IMR-90 (cell line): ENCODE data around the gene SLC39A8. TPM values are rescaled to one million over a fixed set of nuclear protein-coding genes. Genes with fewer than 3 reads are reported as not detected.

Source experiments
- ATAC-seq: fragments of 200-7000 bp; cut with Tn5 transposase; 2 replicates; pipeline ENCODE4 v1.9.1; 2020; ENCODE audit warnings: low read depth, mild to moderate bottlenecking, moderate library complexity
- BruUV-seq: library from RNA; stranded (reverse); fragments of 400-500 nt; replicated peaks from 2 replicates; lab custom pipeline; 2021; lab: Mats Ljungman, UMichigan
- CTCF ChIA-PET: fragments of 300-600 bp; formaldehyde crosslinking; extraction: SDS; loops from one replicate; lab custom pipeline; 2021; ENCODE audit warnings: antibody characterized with exemption; lab: Yijun Ruan, JAX
- POLR2A ChIA-PET: fragments of 300-600 bp; sonication (Branson Sonifier 250); formaldehyde crosslinking; loops from one replicate; lab custom pipeline; 2022; ENCODE audit warnings: antibody characterized with exemption; ENCODE audit not compliant: unreplicated experiment; lab: Charles Lee
- DNase-seq: peaks from one replicate; pipeline ENCODE4 v3.0.0; 2013
- H2AFZ ChIP-seq: replicated peaks from 2 replicates; pipeline ENCODE3; 2013; ENCODE audit warnings: low read length, mild to moderate bottlenecking; ENCODE audit not compliant: poor library complexity
- H2AK5ac ChIP-seq: 2 replicates; pipeline ENCODE4 v1.6.1; 2013; ENCODE audit warnings: low read depth, low read length, inconsistent platforms
- H2AK9ac ChIP-seq: replicated peaks from 2 replicates; pipeline ENCODE3; 2013; ENCODE audit warnings: mild to moderate bottlenecking, low read depth, low read length, moderate library complexity; ENCODE audit not compliant: poor library complexity
- H2BK120ac ChIP-seq: 2 replicates; pipeline ENCODE4 v1.6.1; 2013; ENCODE audit warnings: low read depth, low read length, inconsistent platforms
- H2BK15ac ChIP-seq: 3 replicates; pipeline ENCODE4 v1.6.1; 2013; ENCODE audit warnings: low read depth, low read length, inconsistent platforms
- H2BK20ac ChIP-seq: 2 replicates; pipeline ENCODE4 v1.6.1; 2013; ENCODE audit warnings: low read depth, mild to moderate bottlenecking, inconsistent platforms, low read length, moderate library complexity
- H2BK5ac ChIP-seq: 2 replicates; pipeline ENCODE4 v1.6.1; 2013; ENCODE audit warnings: mild to moderate bottlenecking, low read depth, low read length, inconsistent platforms; ENCODE audit not compliant: poor library complexity, severe bottlenecking
- H3K14ac ChIP-seq: replicated peaks from 2 replicates; pipeline ENCODE4 v1.6.1; 2013; ENCODE audit warnings: low read depth, low read length, inconsistent platforms
- H3K18ac ChIP-seq: 2 replicates; pipeline ENCODE4 v1.6.1; 2013; ENCODE audit warnings: low read depth, low read length, control low read depth
- H3K23ac ChIP-seq: 2 replicates; pipeline ENCODE4 v1.6.1; 2013; ENCODE audit warnings: low read depth, low read length, inconsistent platforms
- H3K27ac ChIP-seq: 2 replicates; pipeline ENCODE4 v1.5.1; 2013; ENCODE audit warnings: mild to moderate bottlenecking, control low read depth, low read length; ENCODE audit not compliant: insufficient read depth
- H3K27me3 ChIP-seq: 2 replicates; pipeline ENCODE4 v1.6.1; 2013; ENCODE audit warnings: low read length; ENCODE audit not compliant: control insufficient read depth, insufficient read depth
- H3K36me3 ChIP-seq: 2 replicates; pipeline ENCODE4 v1.6.1; 2013; ENCODE audit warnings: low read length, mixed read lengths; ENCODE audit not compliant: control insufficient read depth, insufficient read depth
- H3K4ac ChIP-seq: 2 replicates; pipeline ENCODE4 v1.6.1; 2013; ENCODE audit warnings: low read depth, low read length, inconsistent platforms
- H3K4me1 ChIP-seq: 2 replicates; pipeline ENCODE4 v1.6.1; 2013; ENCODE audit warnings: low read length, mixed read lengths; ENCODE audit not compliant: control insufficient read depth, insufficient read depth
- H3K4me2 ChIP-seq: 2 replicates; pipeline ENCODE4 v1.6.1; 2013; ENCODE audit warnings: low read depth, mild to moderate bottlenecking, control low read depth, low read length, moderate library complexity
- H3K4me3 ChIP-seq: 2 replicates; pipeline ENCODE4 v1.5.1; 2013; ENCODE audit warnings: low read depth, mild to moderate bottlenecking, control low read depth, low read length, moderate library complexity; ENCODE audit not compliant: insufficient read depth
- H3K56ac ChIP-seq: 2 replicates; pipeline ENCODE4 v1.6.1; 2013; ENCODE audit warnings: low read length, inconsistent platforms; ENCODE audit not compliant: insufficient read depth; ENCODE audit errors: extremely low read depth
- H3K79me1 ChIP-seq, 2 experiments: 2 replicates each; pipeline ENCODE4 v1.6.1; 2013; ENCODE audit warnings: low read length in 2 of 2, inconsistent platforms in 1 of 2, low read depth in 1 of 2
- H3K9ac ChIP-seq: 2 replicates; pipeline ENCODE4 v1.6.1; 2013; ENCODE audit warnings: low read depth, low read length, control low read depth
- H3K9me1 ChIP-seq: 2 replicates; pipeline ENCODE4 v1.6.1; 2013; ENCODE audit warnings: low read length, inconsistent platforms; ENCODE audit not compliant: insufficient read depth
- H3K9me3 ChIP-seq: 2 replicates; pipeline ENCODE4 v1.6.1; 2013; ENCODE audit warnings: low read length; ENCODE audit not compliant: control insufficient read depth, insufficient read depth
- H4K20me1 ChIP-seq: 2 replicates; pipeline ENCODE4 v1.6.1; 2013; ENCODE audit warnings: low read length, inconsistent platforms; ENCODE audit not compliant: insufficient read depth
- H4K5ac ChIP-seq: 2 replicates; pipeline ENCODE4 v1.6.1; 2013; ENCODE audit warnings: mild to moderate bottlenecking, low read depth, low read length, control low read depth
- H4K8ac ChIP-seq, 2 experiments: 2 replicates each; pipeline ENCODE4 v1.6.1; 2013; ENCODE audit warnings: low read depth in 2 of 2, low read length in 2 of 2, control low read depth in 1 of 2, inconsistent platforms in 1 of 2
- H4K91ac ChIP-seq: 2 replicates; pipeline ENCODE4 v1.6.1; 2013; ENCODE audit warnings: low read depth, low read length, inconsistent platforms; ENCODE audit not compliant: insufficient read depth
- BHLHE40 ChIP-seq: fragments of 150-350 bp; IDR thresholded peaks from 2 replicates; pipeline ENCODE4 v1.6.1; 2016; ENCODE audit warnings: mild to moderate bottlenecking, low read depth, low read length
- CEBPB ChIP-seq: IDR thresholded peaks from 2 replicates; pipeline ENCODE4 v1.6.1; 2012; ENCODE audit warnings: low read depth, low read length, improper control_type of control experiment
- CHD1 ChIP-seq: IDR thresholded peaks from 2 replicates; pipeline ENCODE4 v1.6.1; 2012; ENCODE audit warnings: low read depth, low read length, improper control_type of control experiment
- FOS ChIP-seq: fragments of 150-350 bp; IDR thresholded peaks from 2 replicates; pipeline ENCODE4 v1.6.1; 2016; ENCODE audit warnings: low read depth, low read length
- MAFK ChIP-seq: IDR thresholded peaks from 2 replicates; pipeline ENCODE4 v1.6.1; 2012; ENCODE audit warnings: low read depth, low read length, improper control_type of control experiment
- MAZ ChIP-seq: IDR thresholded peaks from 2 replicates; pipeline ENCODE4 v1.6.1; 2012; ENCODE audit warnings: low read depth, mild to moderate bottlenecking, low read length, improper control_type of control experiment, moderate library complexity, borderline replicate concordance
- MXI1 ChIP-seq: IDR thresholded peaks from 2 replicates; pipeline ENCODE4 v1.6.1; 2012; ENCODE audit warnings: low read depth, mild to moderate bottlenecking, low read length, moderate library complexity, borderline replicate concordance
- NFE2L2 ChIP-seq: fragments of 150-350 bp; IDR thresholded peaks from 2 replicates; pipeline ENCODE4 v1.6.1; 2016; ENCODE audit warnings: low read depth, mild to moderate bottlenecking, low read length
- POLR2A ChIP-seq: IDR thresholded peaks from 2 replicates; pipeline ENCODE4 v1.6.1; 2012; ENCODE audit warnings: mild to moderate bottlenecking, low read depth, low read length
- RAD21 ChIP-seq: IDR thresholded peaks from 2 replicates; pipeline ENCODE4 v1.6.1; 2012; ENCODE audit warnings: low read length, improper control_type of control experiment
- RCOR1 ChIP-seq: IDR thresholded peaks from 2 replicates; pipeline ENCODE4 v1.6.1; 2012; ENCODE audit warnings: mild to moderate bottlenecking, low read length, improper control_type of control experiment; ENCODE audit not compliant: insufficient replicate concordance
- RFX5 ChIP-seq: IDR thresholded peaks from 2 replicates; pipeline ENCODE4 v1.8.0; 2012; ENCODE audit warnings: low read depth, mild to moderate bottlenecking, low read length, moderate library complexity
- SMC3 ChIP-seq: fragments of 150-350 bp; IDR thresholded peaks from 2 replicates; pipeline ENCODE4 v1.6.1; 2016; ENCODE audit warnings: low read depth, mild to moderate bottlenecking, antibody characterized with exemption, low read length, moderate library complexity
- WGBS, 2 experiments: methylation state at CpG; one replicate each; pipeline versions ENCODE4 v1.1.5 to v1.1.7; 2013; ENCODE audit warnings: missing lambda C conversion rate in 2 of 2; ENCODE audit not compliant: insufficient read length in 1 of 2; ENCODE audit errors: extremely low coverage in 2 of 2; 5-methylcytosine and 5-hydroxymethylcytosine counted together
- dilution Hi-C: fragments of 300-500 bp; cut with HindIII; formaldehyde crosslinking; loops from one replicate; pipeline ENCODE4 v1.14.3; 2018; ENCODE audit warnings: low sequenced_read_pairs; ENCODE audit not compliant: unreplicated experiment
- in situ Hi-C: fragments of 300-500 bp; cut with MboI; formaldehyde crosslinking; loops from 3 replicates; pipeline ENCODE4 v1.14.3; 2019; ENCODE audit warnings: low sequenced_read_pairs, inconsistent platforms, mixed read lengths
- intact Hi-C: fragments of 100-400 bp; cut with micrococcal nuclease; formaldehyde crosslinking; loops from 2 replicates; pipeline ENCODE4 v1.10.0; 2022
- polyA plus RNA-seq, 3 experiments: library from polyadenylated mRNA; depleted of rRNA; stranded (reverse); fragments of >200 nt; gene quantifications; 2 replicates each; pipeline ENCODE4 v1.2.3, GENCODE V29; 2012; ENCODE audit warnings: low replicate concordance in 1 of 3
- total RNA-seq: library from RNA; depleted of rRNA; stranded (reverse); fragments of >200 nt; gene quantifications from 2 replicates; pipeline ENCODE4 v1.2.3, GENCODE V29; 2012
- TF ChIP-seq, protein P1 (sequence below): fragments of 150-350 bp; IDR thresholded peaks from 2 replicates; pipeline ENCODE4 v1.6.1; 2017; ENCODE audit warnings: mild to moderate bottlenecking, antibody characterized with exemption, low read length, low read depth
- TF ChIP-seq, protein P2 (sequence below): fragments of 150-350 bp; IDR thresholded peaks from 2 replicates; pipeline ENCODE4 v1.6.1; 2016; ENCODE audit warnings: low read depth, mild to moderate bottlenecking, low read length, moderate library complexity, borderline replicate concordance
- TF ChIP-seq, protein P3 (sequence below): conservative IDR thresholded peaks from 2 replicates; pipeline ENCODE4 v1.5.1; 2012; ENCODE audit warnings: mild to moderate bottlenecking, low read depth, low read length, improper control_type of control experiment

SLC39A8 gene
- total and polyA plus RNA-seq, 2 of the 4 experiments (the other 2 are of a cell fraction) = 0.05 to 0.18 TPM

DNA sequence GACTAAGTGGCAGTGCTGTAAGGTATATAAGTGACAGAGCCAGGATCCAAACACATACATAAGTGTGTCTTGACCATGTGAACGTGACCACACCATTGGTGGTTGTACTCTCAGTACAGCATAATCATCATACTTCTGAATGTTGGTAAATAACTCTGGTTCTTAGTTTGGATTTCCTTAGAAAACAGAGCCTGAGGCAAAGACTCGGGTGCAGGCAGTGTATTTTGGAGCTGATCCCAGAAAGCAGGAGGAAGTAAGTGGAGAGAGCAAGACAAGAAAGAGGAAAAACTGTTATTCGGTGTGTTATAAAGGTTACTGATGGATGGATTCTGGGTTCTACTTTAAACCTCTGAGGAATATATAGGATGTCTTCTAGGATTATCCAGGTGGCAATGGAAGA, 127.9 kb downstream of the SLC39A8 start:
- H3K23ac ChIP-seq = no peak overlapping the region
- H2BK120ac ChIP-seq = no peak overlapping the region
- TF ChIP-seq MXI1 (no peak), BHLHE40 (no peak), FOS (no peak), RAD21 (no peak), POLR2A (no peak), MAFK (no peak), SMC3 (no peak), CEBPB (no peak), MAZ (no peak), RFX5 (no peak), NFE2L2 (no peak), RCOR1 (no peak), CHD1 (no peak)
- TF ChIP-seq, protein P1, sequence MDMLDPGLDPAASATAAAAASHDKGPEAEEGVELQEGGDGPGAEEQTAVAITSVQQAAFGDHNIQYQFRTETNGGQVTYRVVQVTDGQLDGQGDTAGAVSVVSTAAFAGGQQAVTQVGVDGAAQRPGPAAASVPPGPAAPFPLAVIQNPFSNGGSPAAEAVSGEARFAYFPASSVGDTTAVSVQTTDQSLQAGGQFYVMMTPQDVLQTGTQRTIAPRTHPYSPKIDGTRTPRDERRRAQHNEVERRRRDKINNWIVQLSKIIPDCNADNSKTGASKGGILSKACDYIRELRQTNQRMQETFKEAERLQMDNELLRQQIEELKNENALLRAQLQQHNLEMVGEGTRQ = no peak
- TF ChIP-seq, protein P2, sequence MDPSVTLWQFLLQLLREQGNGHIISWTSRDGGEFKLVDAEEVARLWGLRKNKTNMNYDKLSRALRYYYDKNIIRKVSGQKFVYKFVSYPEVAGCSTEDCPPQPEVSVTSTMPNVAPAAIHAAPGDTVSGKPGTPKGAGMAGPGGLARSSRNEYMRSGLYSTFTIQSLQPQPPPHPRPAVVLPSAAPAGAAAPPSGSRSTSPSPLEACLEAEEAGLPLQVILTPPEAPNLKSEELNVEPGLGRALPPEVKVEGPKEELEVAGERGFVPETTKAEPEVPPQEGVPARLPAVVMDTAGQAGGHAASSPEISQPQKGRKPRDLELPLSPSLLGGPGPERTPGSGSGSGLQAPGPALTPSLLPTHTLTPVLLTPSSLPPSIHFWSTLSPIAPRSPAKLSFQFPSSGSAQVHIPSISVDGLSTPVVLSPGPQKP = no peak
- TF ChIP-seq, protein P3, sequence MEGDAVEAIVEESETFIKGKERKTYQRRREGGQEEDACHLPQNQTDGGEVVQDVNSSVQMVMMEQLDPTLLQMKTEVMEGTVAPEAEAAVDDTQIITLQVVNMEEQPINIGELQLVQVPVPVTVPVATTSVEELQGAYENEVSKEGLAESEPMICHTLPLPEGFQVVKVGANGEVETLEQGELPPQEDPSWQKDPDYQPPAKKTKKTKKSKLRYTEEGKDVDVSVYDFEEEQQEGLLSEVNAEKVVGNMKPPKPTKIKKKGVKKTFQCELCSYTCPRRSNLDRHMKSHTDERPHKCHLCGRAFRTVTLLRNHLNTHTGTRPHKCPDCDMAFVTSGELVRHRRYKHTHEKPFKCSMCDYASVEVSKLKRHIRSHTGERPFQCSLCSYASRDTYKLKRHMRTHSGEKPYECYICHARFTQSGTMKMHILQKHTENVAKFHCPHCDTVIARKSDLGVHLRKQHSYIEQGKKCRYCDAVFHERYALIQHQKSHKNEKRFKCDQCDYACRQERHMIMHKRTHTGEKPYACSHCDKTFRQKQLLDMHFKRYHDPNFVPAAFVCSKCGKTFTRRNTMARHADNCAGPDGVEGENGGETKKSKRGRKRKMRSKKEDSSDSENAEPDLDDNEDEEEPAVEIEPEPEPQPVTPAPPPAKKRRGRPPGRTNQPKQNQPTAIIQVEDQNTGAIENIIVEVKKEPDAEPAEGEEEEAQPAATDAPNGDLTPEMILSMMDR = no peak
- no peak overlapping the region for H2AK5ac ChIP-seq
- no peak overlapping the region for H3K27ac ChIP-seq
- H3K18ac ChIP-seq = no peak overlapping the region
- H3K4me3 ChIP-seq = no peak overlapping the region
- no peak overlapping the region for H3K4me2 ChIP-seq
- in situ Hi-C loops (no loop called here), dilution Hi-C loops (no loop called here), intact Hi-C loops (no loop called here)
- ChIA-PET CTCF (interaction anchor here (1.3 kb wide), 1 partner anchor 12 kb away, joined by 3 read pairs; no protein-coding TSS in a partner anchor), POLR2A (no interaction called here)
- H3K9me3 ChIP-seq = no peaks in the 10 kb centered on the region
- no peak overlapping the region for H2BK20ac ChIP-seq
- H3K9me1 ChIP-seq = no peaks in the 10 kb centered on the region
- H2AFZ ChIP-seq = no peak overlapping the region
- H2BK15ac ChIP-seq = no peak overlapping the region
- H2AK9ac ChIP-seq = no peak overlapping the region
- H3K79me1 ChIP-seq = no peaks in the 10 kb centered on the region
- no peak overlapping the region for H4K5ac ChIP-seq
- H3K14ac ChIP-seq = no peak overlapping the region
- no peak overlapping the region for H4K8ac ChIP-seq
- no peak overlapping the region for H4K91ac ChIP-seq
- no peaks in the 10 kb centered on the region for H3K4me1 ChIP-seq
- no TSS peak for BruUV-seq
- DNase-seq = no peak
- no peaks in the 10 kb centered on the region for H3K36me3 ChIP-seq
- H2BK5ac ChIP-seq = no peak overlapping the region
- 33% methylated on average over 2 of the region's 3 CpGs; no CpG with 5 or more reads in 1 of the 2 experiments for WGBS, 2 experiments
- no peaks in the 10 kb centered on the region for H3K27me3 ChIP-seq
- H3K9ac ChIP-seq = no peak overlapping the region
- no peak overlapping the region for H3K56ac ChIP-seq
- H4K20me1 ChIP-seq = no peaks in the 10 kb centered on the region
- no peak for ATAC-seq
- H3K4ac ChIP-seq = no peak overlapping the region
